ENCODE results near the gene SKAP1.

SKAP1 gene

GRCh38 chr17:48175692-48176470 is 254.1 kb downstream of the SKAP1 start:
- no peak for DNase-seq (ENCODE audit: low read depth in 2 of 2)

GRCh38 chr17:48174833-48175523 is 255.0 kb downstream of the SKAP1 start:
- DNase-seq (ENCODE audit: low read depth in 2 of 2): no peak

- DNase-seq (ENCODE audit: low read depth in 2 of 2): no peak
These were observed 256.6 kb downstream of the SKAP1 start for GRCh38 chr17:48173191-48173984.

- DNase-seq (ENCODE audit: low read depth in 2 of 2): no peak
These were observed 260.1 kb downstream of the SKAP1 start for GRCh38 chr17:48169926-48170325.

- no peak for DNase-seq (ENCODE audit: low read depth in 2 of 2)
These were observed 266.2 kb downstream of the SKAP1 start for GRCh38 chr17:48163809-48164208.

GRCh38 chr17:48162946-48163506 is 267.0 kb downstream of the SKAP1 start:
- no peak for DNase-seq (ENCODE audit: low read depth in 2 of 2)

GRCh38 chr17:48162306-48162934 is 267.6 kb downstream of the SKAP1 start:
- DNase-seq (ENCODE audit: low read depth in 2 of 2): no peak

- no peak for DNase-seq (ENCODE audit: low read depth in 2 of 2)
These were observed 268.7 kb downstream of the SKAP1 start for GRCh38 chr17:48161127-48161905.

GRCh38 chr17:48160177-48161081 is 269.6 kb downstream of the SKAP1 start:
- no peak for DNase-seq (ENCODE audit: low read depth in 2 of 2)

- no peak for DNase-seq (ENCODE audit: low read depth in 2 of 2)
These were observed 270.8 kb downstream of the SKAP1 start for GRCh38 chr17:48159232-48159631.

GRCh38 chr17:48155889-48156611 is 274.0 kb downstream of the SKAP1 start:
- no peak for DNase-seq (ENCODE audit: low read depth in 2 of 2)

GRCh38 chr17:48153691-48154358 is 276.2 kb downstream of the SKAP1 start:
- no peak for DNase-seq (ENCODE audit: low read depth in 2 of 2)

GRCh38 chr17:48152289-48152688 is 277.7 kb downstream of the SKAP1 start:
- DNase-seq (ENCODE audit: low read depth in 2 of 2): no peak

GRCh38 chr17:48151220-48151619 is 278.8 kb downstream of the SKAP1 start:
- DNase-seq (ENCODE audit: low read depth in 2 of 2): no peak

GRCh38 chr17:48150597-48151001 is 279.4 kb downstream of the SKAP1 start:
- no peak for DNase-seq (ENCODE audit: low read depth in 2 of 2)

- no peak for DNase-seq (ENCODE audit: low read depth in 2 of 2)
These were observed 280.1 kb downstream of the SKAP1 start for GRCh38 chr17:48149787-48150463.

- DNase-seq (ENCODE audit: low read depth in 2 of 2): no peak
These were observed 280.9 kb downstream of the SKAP1 start for GRCh38 chr17:48148854-48149786.
